Measurements from ENCODE around the gene NDUFS5. TPM values are rescaled to one million over a fixed set of nuclear protein-coding genes. Genes with fewer than 3 reads are reported as not detected.

Gene NDUFS5
- total and polyA plus RNA-seq, 10 of the 15 experiments (the other 5 are each of a cell fraction or from before 2014, with no cell fraction given), result 240 to 1,578 (median 831) TPM

DNA sequence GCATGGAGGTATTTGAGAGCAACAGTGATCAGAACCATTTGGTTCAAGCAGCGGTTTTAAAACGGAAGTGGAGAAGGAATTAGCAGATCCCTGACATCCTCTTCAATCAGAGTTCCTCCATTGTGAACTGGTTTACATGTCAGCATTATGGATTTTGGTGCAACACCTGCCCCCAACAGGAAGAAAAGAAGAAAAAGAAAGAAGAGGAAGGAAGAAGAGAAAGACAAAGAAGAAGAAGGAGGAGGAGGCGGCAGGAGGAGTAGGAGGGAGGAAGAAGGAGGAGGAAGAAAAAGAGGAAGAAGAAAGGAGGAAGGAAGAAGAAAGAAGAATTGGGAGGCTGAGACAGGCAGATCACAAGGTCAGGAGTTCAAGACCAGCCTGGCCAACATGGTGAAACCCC, 17.4 kb downstream of the NDUFS5 start:
- Histone ChIP-seq H3K79me2 (ENCODE audit: control insufficient read depth, insufficient read depth, low read length) (no peaks in the 10 kb centered on the region), H3K9ac (ENCODE audit: control insufficient read depth, insufficient read depth, low read length) (no peak overlapping the region), H3K27me3 (replicated peaks in 1 of 2; ENCODE audit: control insufficient read depth in 2 of 2, insufficient read depth in 2 of 2, low read length in 1 of 2) (no peaks in the 10 kb centered on the region), H3K9me3 (replicated peaks; ENCODE audit: control insufficient read depth, insufficient read depth, low read length) (no peaks in the 10 kb centered on the region; the same call in 2 of the 3 replicates), H3K27ac (ENCODE audit: control insufficient read depth, insufficient read depth) (no peak overlapping the region), H3K4me2 (ENCODE audit: control insufficient read depth, insufficient read depth) (no peak overlapping the region), H4K20me1 (ENCODE audit: control insufficient read depth, insufficient read depth) (no peaks in the 10 kb centered on the region), H2AFZ (ENCODE audit: control insufficient read depth, low read depth, low read length) (no peak overlapping the region), H3K36me3 (ENCODE audit: control insufficient read depth in 2 of 2, insufficient read depth in 2 of 2, low read length in 1 of 2) (no peaks in the 10 kb centered on the region; a peak in 1 of 4 replicates), H3K4me1 (ENCODE audit: control insufficient read depth, insufficient read depth, low read length) (peaks cover 14% of the 10 kb centered on the region), H3K4me3 (no peak overlapping the region)
- RAD21 ChIA-PET (ENCODE audit: unreplicated experiment), result no interaction called here
- 67% methylated on average over 3 of the region's 3 CpGs for WGBS (ENCODE audit: insufficient coverage, insufficient replicate concordance, low lambda C conversion rate, missing lambda C conversion rate)
- FAIRE-seq (no peak), DNase-seq (ENCODE audit: low read depth, low spot score) (no peak), ATAC-seq (no peak)
- BruUV-seq (replicated peaks), result no TSS peak
- POLR2A ChIA-PET, result interaction anchor here (0.6 kb wide), 1 partner anchor 321 kb away, joined by 3 read pairs; no protein-coding TSS in a partner anchor
- intact Hi-C loops (cut with micrococcal nuclease; ENCODE audit: unreplicated experiment), result no loop called here
- in situ Hi-C loops (cut with MboI), result no loop called here
- SMC1A ChIA-PET (ENCODE audit: uncharacterized antibody, unreplicated experiment), result no interaction called here
- TF ChIP-seq CHD2 (IDR thresholded peaks at IDR 0.05; ENCODE audit: borderline replicate concordance, low read depth, low read length) (no peak), JUNB (IDR thresholded peaks at IDR 0.05) (no peak), ZNF384 (IDR thresholded peaks at IDR 0.05; ENCODE audit: borderline replicate concordance, low read depth, low read length) (no peak), ZBED1 (IDR thresholded peaks at IDR 0.05; ENCODE audit: borderline replicate concordance) (no peak), GATAD2B (conservative IDR thresholded peaks at IDR 0.05; ENCODE audit: low read depth) (no peak), MXI1 (IDR thresholded peaks at IDR 0.05; ENCODE audit: low read depth, low read length) (no peak)
- TF ChIP-seq, protein P1, sequence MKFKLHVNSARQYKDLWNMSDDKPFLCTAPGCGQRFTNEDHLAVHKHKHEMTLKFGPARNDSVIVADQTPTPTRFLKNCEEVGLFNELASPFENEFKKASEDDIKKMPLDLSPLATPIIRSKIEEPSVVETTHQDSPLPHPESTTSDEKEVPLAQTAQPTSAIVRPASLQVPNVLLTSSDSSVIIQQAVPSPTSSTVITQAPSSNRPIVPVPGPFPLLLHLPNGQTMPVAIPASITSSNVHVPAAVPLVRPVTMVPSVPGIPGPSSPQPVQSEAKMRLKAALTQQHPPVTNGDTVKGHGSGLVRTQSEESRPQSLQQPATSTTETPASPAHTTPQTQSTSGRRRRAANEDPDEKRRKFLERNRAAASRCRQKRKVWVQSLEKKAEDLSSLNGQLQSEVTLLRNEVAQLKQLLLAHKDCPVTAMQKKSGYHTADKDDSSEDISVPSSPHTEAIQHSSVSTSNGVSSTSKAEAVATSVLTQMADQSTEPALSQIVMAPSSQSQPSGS (IDR thresholded peaks at IDR 0.05; ENCODE audit: low read length), result no peak
- TF ChIP-seq, protein P2, sequence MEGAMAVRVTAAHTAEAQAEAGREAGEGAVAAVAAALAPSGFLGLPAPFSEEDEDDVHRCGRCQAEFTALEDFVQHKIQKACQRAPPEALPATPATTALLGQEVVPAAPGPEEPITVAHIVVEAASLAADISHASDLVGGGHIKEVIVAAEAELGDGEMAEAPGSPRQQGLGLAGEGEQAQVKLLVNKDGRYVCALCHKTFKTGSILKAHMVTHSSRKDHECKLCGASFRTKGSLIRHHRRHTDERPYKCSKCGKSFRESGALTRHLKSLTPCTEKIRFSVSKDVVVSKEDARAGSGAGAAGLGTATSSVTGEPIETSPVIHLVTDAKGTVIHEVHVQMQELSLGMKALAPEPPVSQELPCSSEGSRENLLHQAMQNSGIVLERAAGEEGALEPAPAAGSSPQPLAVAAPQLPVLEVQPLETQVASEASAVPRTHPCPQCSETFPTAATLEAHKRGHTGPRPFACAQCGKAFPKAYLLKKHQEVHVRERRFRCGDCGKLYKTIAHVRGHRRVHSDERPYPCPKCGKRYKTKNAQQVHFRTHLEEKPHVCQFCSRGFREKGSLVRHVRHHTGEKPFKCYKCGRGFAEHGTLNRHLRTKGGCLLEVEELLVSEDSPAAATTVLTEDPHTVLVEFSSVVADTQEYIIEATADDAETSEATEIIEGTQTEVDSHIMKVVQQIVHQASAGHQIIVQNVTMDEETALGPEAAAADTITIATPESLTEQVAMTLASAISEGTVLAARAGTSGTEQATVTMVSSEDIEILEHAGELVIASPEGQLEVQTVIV (IDR thresholded peaks at IDR 0.05; ENCODE audit: borderline replicate concordance, partially characterized antibody), result no peak
- CTCF ChIA-PET, result no interaction called here
